HG03064 (cell line): Measurements from ENCODE around the gene ROM1.
A peak's percentile ranks its signal among the peaks of the same experiment; 100 is the strongest.
"Not testable (repeated sequence)": the region's sequence is repeated elsewhere in the genome, so short reads cannot be mapped to it uniquely, and the experiment has no call there.

Source experiments
- ATAC-seq: cut with Tn5 transposase; IDR thresholded peaks from one replicate; pipeline ENCODE4 v1.9.1; 2021; ENCODE audit warnings: low read depth; ENCODE audit not compliant: unreplicated experiment

The ROM1 gene

DNA sequence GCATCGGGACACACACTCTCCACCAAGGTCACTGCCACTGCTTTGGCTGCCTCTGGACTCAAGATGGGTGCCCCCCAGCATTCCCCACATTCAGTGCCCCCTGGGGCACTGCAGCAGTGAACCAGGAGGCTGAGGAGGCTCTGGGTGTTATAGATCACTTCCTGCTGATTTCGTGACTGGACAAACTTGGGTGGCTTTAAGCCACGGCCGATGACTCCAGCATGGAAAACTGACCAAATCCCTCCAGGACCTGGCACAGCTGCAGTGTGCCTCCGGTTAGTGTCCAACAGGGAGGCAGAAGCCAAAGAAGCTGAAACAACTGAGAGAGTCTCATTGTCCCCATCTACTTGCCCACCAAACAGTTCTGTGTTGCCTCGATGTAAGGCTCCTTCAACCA lies 34.5 kb downstream of the ROM1 start:
- ATAC-seq: no peak

DNA sequence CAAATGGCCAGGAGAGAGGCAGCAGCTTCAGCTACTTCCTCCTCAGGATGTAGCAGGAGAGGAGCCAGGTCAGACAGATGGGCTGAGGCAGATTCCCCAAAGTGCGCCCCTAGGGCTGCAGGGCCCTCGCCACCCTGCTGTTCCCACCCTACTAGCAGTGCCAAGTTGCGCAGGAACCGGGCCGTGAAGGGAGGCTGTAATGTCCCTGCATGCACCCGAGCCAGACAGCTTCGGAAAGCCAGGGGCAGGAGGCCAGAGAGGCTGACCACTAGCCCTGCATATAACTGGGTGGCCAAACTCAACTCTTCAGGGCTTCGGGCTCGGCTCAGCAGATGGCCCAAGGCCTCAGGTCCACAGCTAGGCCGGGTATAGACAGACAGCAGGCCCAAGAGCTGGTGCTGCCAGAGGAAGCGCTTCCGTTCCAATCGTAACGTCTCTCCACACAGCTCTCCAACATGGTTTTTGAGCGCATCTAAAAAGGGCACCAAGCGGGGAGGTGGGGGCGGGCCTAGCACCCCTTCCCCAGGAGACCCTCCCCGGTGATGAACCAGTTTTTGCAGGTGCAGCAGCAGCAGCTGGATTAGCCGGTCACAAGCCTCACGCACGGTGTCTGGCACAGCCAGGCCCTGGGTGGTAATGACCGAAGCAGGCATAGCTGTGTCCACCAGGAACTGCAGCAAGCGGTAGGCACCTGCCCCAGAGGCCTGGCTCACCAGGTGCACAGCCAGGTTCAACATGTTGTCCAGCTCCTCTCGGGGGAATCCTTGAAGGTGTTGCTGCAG lies 35.3 kb downstream of the ROM1 start:
- no peak for ATAC-seq

DNA sequence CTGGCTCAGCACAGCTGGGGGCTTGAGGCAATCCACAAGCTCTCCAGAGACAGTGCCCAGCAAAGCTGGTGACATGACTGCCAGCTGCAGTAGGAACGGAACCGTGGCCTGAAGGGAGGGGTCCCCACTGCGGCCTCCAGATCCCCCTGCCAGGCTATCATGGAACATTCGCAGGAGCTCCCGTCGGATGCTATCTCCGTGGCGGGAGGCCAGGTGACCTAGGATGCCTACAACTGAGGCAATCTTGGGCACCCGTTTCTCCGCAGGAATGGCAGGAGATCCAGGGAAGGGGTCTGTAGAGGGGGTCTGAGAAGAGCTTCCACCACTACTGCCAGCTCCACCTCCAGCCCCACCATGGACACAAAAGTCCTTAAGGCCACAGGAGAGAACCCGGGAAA lies 35.9 kb downstream of the ROM1 start:
- ATAC-seq: no peak

DNA sequence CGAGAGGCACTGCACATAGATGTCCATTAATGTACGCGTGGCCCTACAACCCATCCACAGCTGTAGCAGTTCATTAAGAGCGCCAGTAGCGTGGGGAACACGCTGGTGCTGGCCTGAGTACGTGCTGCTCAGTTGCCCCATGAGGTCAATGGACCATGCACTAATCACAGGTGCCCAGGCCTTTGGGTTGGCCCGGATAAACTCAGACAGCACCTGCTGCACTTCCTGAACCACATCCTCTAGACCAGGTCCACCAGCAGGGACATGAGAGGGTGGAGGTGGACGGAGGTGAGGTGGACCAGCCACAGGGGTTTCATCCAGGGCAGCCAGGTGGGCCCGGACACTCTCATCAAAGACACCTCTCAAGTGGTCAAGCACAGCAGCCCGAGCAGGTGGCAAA lies 36.4 kb downstream of the ROM1 start:
- ATAC-seq: no peak

DNA sequence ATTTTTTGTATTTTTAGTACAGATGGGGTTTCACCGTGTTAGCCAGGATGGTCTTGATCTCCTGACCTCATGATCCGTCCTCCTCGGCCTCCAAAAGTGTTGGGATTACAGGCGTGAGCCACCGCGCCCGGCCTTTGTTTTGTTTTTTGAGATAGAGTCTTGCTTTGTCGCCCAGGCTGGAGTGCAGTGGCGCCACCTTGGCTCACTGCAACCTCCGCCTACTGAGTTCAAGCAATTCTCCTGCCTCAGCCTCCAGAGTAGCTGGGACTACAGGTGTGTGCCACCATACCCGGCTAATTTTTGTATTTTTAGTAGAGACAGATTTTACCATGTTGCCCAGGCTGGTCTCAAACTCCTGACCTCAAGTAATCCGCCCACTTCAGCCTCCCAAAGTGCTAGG lies 37.2 kb downstream of the ROM1 start:
- not testable (repeated sequence) for ATAC-seq

DNA sequence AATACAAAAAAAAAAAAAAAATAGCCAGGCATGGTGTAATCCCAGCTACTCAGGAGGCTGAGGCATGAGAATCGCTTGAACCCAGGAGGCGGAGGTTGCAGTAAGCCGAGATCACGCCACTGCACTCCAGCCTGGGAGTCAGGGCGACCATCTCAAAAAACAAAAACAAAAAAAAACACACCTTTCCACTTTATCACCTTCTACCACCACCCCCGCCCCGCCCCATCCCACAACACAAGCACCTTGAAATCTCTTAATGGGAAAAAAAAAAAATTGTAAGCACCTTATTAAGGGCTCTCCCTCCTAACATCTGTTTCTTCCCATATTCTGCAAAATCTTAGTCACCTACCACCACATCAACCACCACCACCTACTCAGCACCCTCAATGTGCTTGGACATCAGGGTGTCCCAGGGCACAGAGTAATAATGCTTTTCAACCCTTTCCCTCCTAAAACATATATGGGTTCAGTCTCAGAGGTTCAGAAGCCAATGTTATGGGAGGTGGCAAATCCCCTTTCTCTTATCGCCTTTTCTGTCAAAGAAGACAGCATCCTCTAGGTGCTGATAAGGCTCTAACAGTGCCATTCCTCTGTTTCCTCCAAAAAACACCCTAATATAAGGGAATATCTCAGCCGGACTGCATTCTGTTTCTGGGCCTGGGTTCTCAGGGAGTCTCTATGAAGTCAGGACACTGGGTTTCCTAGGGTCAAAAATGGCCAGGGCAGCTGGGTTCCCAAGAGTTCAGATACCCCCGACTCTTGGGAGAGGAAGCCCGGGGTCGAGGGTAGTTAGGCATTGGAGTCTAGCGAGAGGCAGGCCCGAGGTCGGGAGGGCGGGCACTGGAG lies 39.3 kb downstream of the ROM1 start:
- no peak for ATAC-seq

DNA sequence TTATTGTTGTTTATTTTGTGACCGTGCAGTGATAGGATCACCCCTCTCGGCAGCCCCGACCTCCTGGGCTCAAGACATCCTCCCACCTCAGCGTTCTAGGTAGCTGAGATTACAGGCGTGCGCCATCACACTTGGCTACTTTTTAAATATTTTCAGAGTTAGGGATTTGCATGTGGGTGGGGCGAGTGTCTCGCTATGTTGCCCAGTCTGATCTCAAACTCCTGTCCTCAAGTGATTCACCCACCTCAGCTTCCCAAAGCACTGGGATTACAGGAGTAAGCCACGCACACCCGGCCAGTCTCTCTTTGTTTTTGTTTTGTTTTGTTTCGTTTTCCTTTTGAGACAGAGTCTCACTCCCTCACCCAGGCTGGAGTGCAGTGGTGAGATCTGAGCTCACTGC lies 41.2 kb downstream of the ROM1 start:
- ATAC-seq: no peak

DNA sequence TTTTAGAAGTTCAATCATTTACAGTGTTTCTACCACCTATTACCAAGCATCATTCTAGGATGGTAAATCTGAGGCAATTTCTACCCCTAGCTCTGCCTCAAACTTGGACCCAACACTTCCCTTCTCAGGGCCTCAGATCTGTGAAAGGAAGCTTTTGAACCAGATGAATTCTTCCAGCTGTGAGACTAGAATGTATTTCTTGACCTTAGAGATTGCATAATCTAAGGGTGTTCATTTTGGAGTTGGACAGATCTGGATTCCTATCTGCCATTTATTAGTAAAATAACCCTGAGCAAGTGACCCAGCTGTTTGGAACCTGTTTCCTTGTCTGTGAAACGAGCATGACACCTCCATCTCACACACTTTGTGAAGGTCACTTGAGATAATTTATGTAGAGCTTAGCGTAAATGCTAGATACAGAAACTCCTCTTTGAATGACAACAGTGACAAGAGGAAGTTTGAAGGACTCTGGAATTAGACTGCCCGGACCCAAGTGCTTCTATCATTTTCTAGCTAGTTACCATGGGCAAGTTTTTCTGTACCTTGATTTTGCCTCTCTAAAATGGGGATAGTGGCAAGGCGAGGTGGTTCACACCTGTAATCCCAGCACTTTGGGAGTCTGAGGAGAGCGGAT lies 43.9 kb downstream of the ROM1 start:
- no peak for ATAC-seq

DNA sequence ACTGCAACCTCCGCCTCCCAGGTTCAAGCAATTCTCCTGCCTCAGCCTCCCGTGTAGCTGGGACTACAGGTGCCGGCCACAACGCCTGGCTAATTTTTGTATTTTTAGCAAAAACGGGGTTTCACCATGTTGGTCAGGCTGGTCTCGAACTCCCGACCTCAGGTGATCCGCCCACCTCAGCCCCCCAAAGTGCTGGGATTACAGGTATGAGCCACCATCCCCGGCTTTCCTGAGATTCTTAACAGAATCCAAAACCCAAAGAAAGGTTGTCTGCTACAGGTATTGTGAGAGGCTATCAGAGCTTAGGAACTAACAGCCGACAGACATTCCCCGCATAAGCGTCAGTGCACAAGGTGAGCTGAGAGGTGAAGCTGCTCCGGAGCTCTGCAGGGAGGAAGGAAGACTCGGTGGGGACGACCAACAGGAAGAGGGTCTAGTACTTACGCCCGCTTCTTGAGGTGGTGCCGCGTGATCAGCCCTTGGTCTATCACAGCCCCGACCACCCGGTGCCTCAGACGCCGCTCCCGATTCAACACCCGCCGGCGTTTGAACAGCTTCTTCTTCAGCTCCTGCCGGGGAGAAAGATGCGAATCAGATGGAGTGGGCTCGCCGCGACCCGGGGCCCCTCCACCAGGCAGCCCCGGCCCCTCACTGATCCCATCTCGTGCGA lies 51.5 kb downstream of the ROM1 start:
- ATAC-seq: peak; percentile 29
